Natural killer cell treated with Interleukin-12 subunit alpha and Interleukin-12 subunit beta and Interleukin-15 and Interleukin-18, amount 100 ng/mL, for 72 hours (primary cell): ENCODE measurements around the gene OLFM1. TPM values are rescaled to one million over a fixed set of nuclear protein-coding genes. Genes with fewer than 3 reads are reported as not detected.

ENCODE experiments used
- ATAC-seq, 2 donors: fragments of 150-1000 bp; cut with Tn5 transposase in 1 of 2; sonication (Bioruptor Pico), chemical (Tn5 transposase) in 1 of 2; 2 replicates each; pipeline ENCODE4 v1.10.0; 2021
- DNase-seq: peaks from one replicate; pipeline ENCODE4 v3.0.0; 2022; ENCODE audit warnings: low spot score
- H3K27ac Mint-ChIP-seq, 2 donors: 1 replicate in 1 of 2; 2 replicates in 1 of 2; pipeline ENCODE4 v1.8.0; 2022; ENCODE audit warnings: mixed read lengths in 2 of 2, mild to moderate bottlenecking in 1 of 2, moderate library complexity in 1 of 2
- H3K27me3 Mint-ChIP-seq, 2 donors: 1 replicate in 1 of 2; 2 replicates in 1 of 2; pipeline ENCODE4 v1.8.0; 2022; ENCODE audit warnings: mixed read lengths in 2 of 2
- H3K36me3 Mint-ChIP-seq: one replicate; pipeline ENCODE4 v1.8.0; 2022; ENCODE audit warnings: mixed read lengths
- H3K4me1 Mint-ChIP-seq, 2 donors: 1 replicate in 1 of 2; 2 replicates in 1 of 2; pipeline ENCODE4 v1.8.0; 2022; ENCODE audit warnings: low read depth in 2 of 2, mixed read lengths in 2 of 2, mild to moderate bottlenecking in 1 of 2
- H3K4me3 Mint-ChIP-seq: one replicate; pipeline ENCODE4 v1.8.0; 2022; ENCODE audit warnings: mixed read lengths
- H3K9me3 Mint-ChIP-seq: 2 replicates; pipeline ENCODE4 v1.8.0; 2022; ENCODE audit warnings: mixed read lengths
- total RNA-seq, 2 donors: library from RNA; stranded (reverse); gene quantifications; one replicate each; pipeline ENCODE4 v1.2.3, GENCODE V29; 2022

The OLFM1 gene
- total RNA-seq, 2 donors from 2014 or later = not detected

DNA sequence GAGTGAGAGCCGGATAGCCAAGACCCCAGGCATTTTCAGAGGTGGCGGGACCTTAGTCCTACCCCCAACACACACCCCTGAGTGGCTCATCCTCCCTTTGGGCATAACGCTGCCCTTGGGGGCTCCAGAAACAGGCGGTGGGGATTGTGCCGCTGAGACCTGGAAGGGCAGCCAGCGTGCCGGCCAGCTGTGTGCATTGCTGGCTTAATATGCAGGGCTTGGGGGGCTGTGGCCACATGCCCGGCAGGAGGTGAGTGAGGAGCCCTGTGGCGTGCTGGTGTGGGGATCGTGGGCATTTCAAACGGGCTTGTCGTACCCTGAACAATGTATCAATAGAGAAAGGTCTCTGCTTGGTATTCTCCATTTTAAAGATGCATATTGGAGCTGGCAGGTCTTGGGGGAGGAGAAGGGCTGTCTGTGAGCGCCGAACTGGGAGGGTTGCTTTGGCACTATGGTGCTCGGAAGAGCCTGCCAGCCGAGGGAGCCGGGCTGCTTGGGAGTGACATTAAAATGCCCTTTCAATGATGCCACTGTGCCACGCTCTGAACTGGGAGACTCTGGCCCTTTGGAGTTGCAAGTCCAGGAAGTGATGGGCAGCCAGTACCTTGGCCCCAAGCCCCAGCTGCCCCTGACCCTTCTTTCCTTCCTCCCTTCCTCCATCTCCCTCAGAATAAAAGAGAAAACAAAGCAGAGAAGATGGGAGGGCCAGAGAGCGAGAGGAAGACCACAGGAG is 11.2 kb upstream of the OLFM1 start:
- Mint-ChIP-seq H3K4me1 (no peaks in the 10 kb centered on the region), H3K4me3 (no peak overlapping the region), H3K9me3 (no peaks in the 10 kb centered on the region), H3K27ac (no peak overlapping the region), H3K36me3 (no peaks in the 10 kb centered on the region), H3K27me3 (peaks cover 20 to 25% of the 10 kb centered on the region in 2 donors)
- peak; percentile 59 for DNase-seq
- no peak for ATAC-seq

DNA sequence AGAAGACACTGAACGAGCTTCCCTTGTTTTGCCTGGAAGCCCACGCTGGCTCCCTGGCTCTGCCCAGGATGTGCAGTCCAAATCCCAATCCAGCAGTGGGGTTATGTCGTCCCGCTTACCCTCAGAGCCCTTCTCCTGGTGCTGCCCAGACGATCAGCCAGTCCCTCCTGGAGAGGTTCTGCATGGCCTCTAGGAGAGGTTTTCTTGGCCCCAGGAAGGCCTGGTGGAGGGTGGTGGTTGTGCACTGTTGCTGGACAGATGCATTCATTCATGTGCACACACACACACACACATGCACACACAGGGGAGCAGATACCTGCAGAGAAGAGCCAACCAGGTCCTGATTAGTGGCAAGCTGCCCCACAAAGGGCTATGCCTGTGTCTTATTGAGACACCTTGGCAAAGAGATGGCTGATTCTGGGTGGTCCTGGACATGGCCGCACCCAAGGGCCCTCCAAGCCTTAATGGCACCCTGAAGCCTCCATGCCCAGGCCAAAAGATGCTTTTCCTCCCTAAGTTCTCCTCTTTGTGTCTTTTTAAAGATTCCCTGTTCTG is 10.5 kb upstream of the OLFM1 start:
- Mint-ChIP-seq H3K36me3 (no peaks in the 10 kb centered on the region), H3K9me3 (no peaks in the 10 kb centered on the region), H3K4me3 (no peak overlapping the region), H3K4me1 (no peaks in the 10 kb centered on the region), H3K27ac (no peak overlapping the region), H3K27me3 (peaks cover 20 to 25% of the 10 kb centered on the region in 2 donors)
- DNase-seq = peak; percentile 54
- ATAC-seq = no peak

DNA sequence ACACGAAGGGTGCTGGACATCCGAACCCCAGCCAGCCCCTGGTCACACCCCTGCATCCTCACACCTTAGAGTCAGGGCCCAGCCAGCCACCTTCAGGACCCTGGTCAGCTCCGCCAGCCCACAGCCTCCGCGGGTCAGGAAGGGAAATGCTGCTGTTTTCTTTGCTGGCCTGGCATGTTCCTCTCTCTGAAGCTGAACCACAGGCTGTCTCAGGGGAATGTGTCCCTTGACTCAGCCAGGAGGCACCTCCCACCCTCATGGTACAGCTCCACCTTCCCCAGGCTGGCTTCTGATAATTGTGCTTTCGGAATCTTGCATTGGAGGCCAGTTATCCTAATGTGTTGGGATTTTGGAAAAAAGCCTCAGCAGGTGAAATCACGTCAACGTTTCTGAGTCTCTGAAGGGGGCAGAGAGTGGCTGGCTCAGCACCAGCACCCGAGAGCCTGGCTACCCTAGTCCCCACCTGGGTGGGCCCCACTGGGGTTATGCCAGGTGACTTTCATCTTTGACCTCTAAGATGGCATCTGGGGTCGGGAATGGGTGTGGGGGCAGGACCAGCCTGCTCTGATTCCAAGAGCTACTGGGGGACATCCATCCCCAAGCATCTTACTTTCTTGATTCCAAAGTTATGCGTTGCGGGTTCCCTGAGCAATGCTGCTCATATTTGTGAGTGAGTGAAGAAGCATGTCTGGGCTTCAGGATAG is 9.8 kb upstream of the OLFM1 start:
- H3K36me3 Mint-ChIP-seq = no peaks in the 10 kb centered on the region
- H3K4me3 Mint-ChIP-seq = no peak overlapping the region
- H3K9me3 Mint-ChIP-seq = no peaks in the 10 kb centered on the region
- no peaks in the 10 kb centered on the region for H3K4me1 Mint-ChIP-seq
- no peak overlapping the region for H3K27ac Mint-ChIP-seq
- ATAC-seq (no peak), DNase-seq (peak; percentile 42)
- H3K27me3 Mint-ChIP-seq = peaks cover 20 to 21% of the 10 kb centered on the region in 2 donors

DNA sequence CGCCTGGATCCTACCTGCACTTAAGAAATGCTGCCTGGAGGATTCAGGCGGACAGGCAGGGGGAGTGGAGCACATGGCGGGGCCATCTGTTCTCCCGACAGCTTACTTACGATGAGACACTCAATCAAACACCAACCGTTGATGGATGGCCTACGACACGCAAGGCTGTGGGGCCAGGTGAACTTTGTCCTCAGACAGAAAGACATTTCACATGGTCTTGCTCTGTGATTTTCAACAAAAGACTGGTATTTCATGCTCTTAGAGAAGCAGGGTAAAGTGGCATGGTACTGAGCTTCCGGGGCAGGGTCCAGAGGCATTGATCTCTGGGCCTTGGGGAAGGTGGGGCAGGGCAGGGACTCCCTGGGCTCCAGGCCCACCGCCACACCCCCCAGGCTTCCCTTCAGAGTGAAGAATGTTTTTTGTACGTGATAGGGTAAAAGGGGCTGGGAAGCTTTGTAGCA is 9.1 kb upstream of the OLFM1 start:
- H3K36me3 Mint-ChIP-seq = no peaks in the 10 kb centered on the region
- H3K27ac Mint-ChIP-seq = no peak overlapping the region
- H3K4me1 Mint-ChIP-seq = no peaks in the 10 kb centered on the region
- H3K27me3 Mint-ChIP-seq = peaks cover 20 to 21% of the 10 kb centered on the region in 2 donors
- H3K4me3 Mint-ChIP-seq = no peak overlapping the region
- no peaks in the 10 kb centered on the region for H3K9me3 Mint-ChIP-seq
- DNase-seq = no peak
- ATAC-seq = no peak

DNA sequence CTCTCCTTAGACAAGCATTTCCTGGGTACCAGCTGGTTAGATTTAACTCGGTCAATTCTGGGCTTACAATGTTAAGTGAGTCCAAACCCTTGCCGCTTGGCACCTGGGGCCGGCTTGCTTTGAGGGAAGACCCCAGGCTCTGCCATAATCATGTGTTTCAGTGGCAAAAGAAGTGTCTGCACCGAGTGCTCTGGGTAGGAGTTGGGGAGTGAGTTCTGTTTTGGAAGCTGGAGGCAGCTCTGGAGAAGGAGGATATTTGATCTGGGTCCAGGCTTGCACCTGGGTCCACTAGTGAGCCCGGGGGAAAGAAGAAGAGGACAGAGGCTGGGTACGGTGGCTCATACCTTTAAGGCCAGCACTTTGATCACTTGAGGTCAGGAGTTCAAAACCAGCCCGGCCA is 8.4 kb upstream of the OLFM1 start:
- DNase-seq = peak; percentile 22
- ATAC-seq = no peak
- Mint-ChIP-seq H3K4me1 (no peaks in the 10 kb centered on the region), H3K4me3 (no peak overlapping the region), H3K36me3 (no peaks in the 10 kb centered on the region), H3K27ac (no peak overlapping the region), H3K9me3 (no peaks in the 10 kb centered on the region), H3K27me3 (peaks cover 17 to 18% of the 10 kb centered on the region in 2 donors)

DNA sequence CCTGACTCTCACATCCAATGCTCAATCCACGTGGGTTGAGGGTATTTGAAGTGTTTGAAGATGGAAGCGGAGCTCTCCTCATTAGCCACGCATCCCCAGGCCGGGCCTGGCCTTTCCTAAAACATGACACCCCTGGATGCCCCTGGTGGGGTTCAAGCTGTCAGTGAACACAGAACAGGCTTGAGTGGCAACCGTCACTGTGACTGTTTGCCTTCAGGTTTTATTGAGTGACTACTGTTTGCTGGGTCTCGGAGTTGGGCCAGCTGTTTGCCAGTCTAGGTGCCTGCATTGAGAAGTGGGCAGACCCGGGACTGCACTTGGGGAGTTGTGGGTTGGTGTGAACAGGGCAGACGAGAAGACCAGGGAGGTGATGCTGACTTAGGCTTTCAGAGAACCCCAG is 7.8 kb upstream of the OLFM1 start:
- Mint-ChIP-seq H3K4me1 (no peaks in the 10 kb centered on the region), H3K36me3 (no peaks in the 10 kb centered on the region), H3K27me3 (peaks cover 20 to 23% of the 10 kb centered on the region in 2 donors), H3K27ac (no peak overlapping the region), H3K9me3 (no peaks in the 10 kb centered on the region), H3K4me3 (no peak overlapping the region)
- peak; percentile 45 for DNase-seq
- no peak for ATAC-seq

DNA sequence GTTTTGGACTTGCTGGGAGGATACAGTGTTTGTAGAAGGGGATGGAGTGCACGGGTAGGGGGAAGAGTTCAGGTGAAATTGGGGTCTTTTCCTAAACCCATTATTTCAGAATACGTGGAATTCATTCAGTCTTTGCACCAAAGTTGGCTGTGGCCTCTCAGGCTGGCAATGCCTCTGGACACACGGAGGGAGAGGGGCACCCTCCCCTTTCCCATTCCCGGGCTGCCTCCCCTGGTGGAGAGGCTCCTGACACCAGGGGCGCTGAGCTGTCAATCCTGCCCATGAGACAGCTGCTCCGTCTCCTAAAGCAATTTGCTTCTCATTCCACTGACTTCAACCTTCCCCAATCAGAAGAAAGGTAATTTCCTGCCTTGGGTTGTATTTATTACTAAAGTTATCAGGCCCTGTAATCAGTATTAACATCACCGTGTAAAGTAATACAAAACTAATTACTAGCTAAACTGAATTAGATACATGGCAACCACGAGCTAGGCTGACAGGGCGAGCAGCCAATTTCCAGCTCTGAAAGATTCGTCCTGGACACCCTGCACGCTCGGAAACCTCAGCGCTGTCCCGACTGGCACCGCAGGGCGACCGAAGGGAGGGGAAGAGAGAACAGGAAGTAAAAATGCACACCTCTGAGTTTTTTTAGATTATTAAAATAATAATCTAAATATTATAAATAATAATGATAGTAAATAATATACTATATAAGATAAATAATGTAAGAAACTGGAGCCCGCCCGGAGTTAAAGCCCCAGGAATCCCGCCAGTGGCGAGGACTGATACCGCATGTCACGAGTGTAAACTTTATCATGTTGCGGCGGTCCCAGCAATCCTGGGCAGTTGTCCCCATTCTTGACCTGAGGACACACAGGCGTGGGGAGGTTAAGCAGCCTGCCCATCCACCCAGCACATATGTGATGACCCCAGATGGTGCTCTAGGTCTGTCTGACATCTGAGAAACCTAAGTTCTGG is 6.9 kb upstream of the OLFM1 start:
- Mint-ChIP-seq H3K27ac (no peak overlapping the region), H3K4me3 (no peak overlapping the region), H3K9me3 (no peaks in the 10 kb centered on the region), H3K4me1 (no peaks in the 10 kb centered on the region), H3K27me3 (peaks cover 17 to 26% of the 10 kb centered on the region in 2 donors), H3K36me3 (no peaks in the 10 kb centered on the region)
- ATAC-seq (no peak), DNase-seq (peak; percentile 16)

DNA sequence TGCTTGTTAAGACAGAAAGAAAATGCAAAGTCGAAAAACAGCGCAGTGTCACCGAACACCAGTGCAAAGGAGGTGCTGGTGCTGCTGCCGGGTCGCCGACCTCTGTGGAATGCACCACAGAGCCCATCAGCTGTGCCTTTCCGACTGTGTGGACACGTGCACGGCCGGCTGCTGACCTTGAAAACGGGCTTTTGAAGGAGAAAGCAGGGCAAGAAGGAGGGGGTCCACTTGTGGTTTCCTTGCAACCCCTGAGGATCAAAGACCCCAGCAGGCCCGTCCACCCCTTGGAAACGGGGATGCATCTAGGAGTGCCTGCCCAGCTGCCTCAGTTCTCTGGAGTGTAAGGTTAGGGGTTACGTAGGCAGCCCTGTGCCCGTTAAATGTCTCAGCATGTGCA is 6.2 kb upstream of the OLFM1 start:
- Mint-ChIP-seq H3K4me3 (no peak overlapping the region), H3K27ac (no peak overlapping the region), H3K36me3 (no peaks in the 10 kb centered on the region), H3K27me3 (peaks cover 20 to 31% of the 10 kb centered on the region in 2 donors), H3K9me3 (no peaks in the 10 kb centered on the region), H3K4me1 (peaks cover 3 to 5% of the 10 kb centered on the region in 2 donors)
- no peak for ATAC-seq
- peak; percentile 59 for DNase-seq

DNA sequence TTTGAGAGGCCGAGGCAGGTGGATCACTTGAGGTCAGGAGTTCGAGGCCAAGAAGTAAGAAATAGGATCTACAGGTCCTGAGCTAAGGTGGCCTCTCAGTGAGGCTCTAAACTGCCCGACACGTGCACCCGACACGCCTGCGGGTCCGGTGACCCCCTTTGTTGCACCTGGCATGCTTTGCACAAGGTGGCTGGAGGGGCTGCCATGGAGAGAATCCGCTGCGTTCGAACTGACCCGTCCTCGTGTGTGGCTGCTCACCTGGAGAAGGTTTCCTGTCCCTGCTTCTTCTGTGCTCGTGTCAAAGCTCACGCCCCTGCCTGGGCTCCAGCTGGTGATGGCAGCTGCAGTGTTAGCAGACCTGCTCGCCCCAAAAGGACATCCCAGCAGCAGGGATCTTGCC is 5.7 kb upstream of the OLFM1 start:
- Mint-ChIP-seq H3K9me3 (no peaks in the 10 kb centered on the region), H3K4me3 (no peak overlapping the region), H3K4me1 (peaks cover 3 to 6% of the 10 kb centered on the region in 2 donors), H3K27me3 (peaks cover 17 to 29% of the 10 kb centered on the region in 2 donors), H3K27ac (no peak overlapping the region), H3K36me3 (no peaks in the 10 kb centered on the region)
- DNase-seq (peak; percentile 35), ATAC-seq (no peak)

DNA sequence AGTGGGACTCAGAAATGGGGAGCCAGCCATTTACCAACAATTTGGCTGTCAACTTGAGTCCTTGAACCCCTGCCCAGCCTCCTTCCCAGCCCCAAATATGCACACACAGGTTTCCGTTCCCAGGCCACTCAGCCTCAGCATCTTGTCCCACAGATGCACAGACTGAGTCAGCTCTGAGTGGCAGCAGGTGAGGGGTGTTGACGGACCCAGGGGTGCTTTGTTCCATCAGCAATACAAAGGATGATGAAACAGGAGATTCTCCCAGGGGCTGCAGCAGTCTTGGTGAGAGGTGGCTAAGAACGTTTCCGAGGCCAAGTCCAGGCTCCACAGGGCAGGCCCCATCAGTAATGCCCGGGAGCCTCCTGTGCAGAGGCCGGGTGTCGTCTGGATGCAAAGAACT is 4.9 kb upstream of the OLFM1 start:
- ATAC-seq = no peak
- Mint-ChIP-seq H3K27me3 (peaks cover 15 to 29% of the 10 kb centered on the region in 2 donors), H3K4me1 (peaks cover 3 to 6% of the 10 kb centered on the region in 2 donors), H3K4me3 (no peak overlapping the region), H3K9me3 (no peaks in the 10 kb centered on the region), H3K36me3 (no peaks in the 10 kb centered on the region), H3K27ac (no peak overlapping the region)
- no peak for DNase-seq

DNA sequence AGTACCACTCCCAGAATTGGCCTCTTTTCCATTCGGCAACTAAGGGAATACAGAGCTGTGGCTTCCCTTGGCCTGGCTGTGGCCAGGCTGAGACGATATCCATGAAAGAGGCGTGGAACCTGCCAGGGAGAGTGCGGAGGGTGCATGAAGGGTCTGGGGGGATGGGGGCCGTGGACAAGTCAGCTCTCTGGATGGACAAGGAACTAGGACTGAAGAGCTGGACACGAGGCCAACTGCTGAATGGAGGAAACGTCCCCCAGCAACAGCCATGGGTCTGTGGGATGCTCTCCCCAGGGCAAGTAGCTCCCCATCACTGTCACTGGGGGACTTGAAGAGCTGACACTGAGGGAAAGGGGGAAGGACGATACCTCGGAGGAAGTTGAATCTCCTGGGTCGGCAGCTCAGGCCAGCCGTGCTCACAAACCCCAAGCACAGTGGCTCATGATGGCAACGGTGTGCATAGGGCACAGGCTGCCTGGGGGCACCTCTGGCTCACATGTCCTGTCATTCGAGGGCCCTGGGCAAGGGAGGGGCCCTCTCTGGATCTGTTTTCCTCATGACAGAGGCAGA is 4.1 kb upstream of the OLFM1 start:
- peaks cover 14 to 29% of the 10 kb centered on the region in 2 donors for H3K27me3 Mint-ChIP-seq
- peaks cover 3 to 6% of the 10 kb centered on the region in 2 donors for H3K4me1 Mint-ChIP-seq
- no peak for DNase-seq
- H3K36me3 Mint-ChIP-seq = no peaks in the 10 kb centered on the region
- H3K27ac Mint-ChIP-seq = no peak overlapping the region
- no peak for ATAC-seq
- H3K9me3 Mint-ChIP-seq = no peaks in the 10 kb centered on the region
- no peak overlapping the region for H3K4me3 Mint-ChIP-seq

DNA sequence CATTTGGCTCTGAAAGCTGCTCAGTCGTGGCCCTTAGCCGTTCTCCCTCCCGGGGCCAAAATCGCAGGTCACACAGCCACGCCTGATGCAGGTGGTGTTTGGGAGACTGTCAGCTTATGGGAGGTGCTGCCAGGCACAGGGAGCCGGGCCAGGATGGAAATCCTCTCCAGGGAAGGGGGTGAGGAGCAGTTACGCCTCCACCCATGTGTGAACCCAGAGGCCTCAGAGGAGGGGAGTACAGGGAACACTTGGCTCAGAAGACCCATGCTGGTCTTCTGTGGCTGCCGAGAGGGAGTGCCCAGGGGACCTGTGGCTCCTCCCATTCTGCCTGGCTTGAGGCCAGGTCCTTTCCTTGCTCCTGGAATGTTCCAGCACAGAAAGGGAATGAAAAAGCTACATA is 3.6 kb upstream of the OLFM1 start:
- Mint-ChIP-seq H3K27ac (no peak overlapping the region), H3K4me1 (peaks cover 3 to 6% of the 10 kb centered on the region in 2 donors), H3K9me3 (no peaks in the 10 kb centered on the region), H3K36me3 (no peaks in the 10 kb centered on the region), H3K27me3 (peaks cover 14 to 27% of the 10 kb centered on the region in 2 donors), H3K4me3 (no peak overlapping the region)
- ATAC-seq (no peak), DNase-seq (no peak)

DNA sequence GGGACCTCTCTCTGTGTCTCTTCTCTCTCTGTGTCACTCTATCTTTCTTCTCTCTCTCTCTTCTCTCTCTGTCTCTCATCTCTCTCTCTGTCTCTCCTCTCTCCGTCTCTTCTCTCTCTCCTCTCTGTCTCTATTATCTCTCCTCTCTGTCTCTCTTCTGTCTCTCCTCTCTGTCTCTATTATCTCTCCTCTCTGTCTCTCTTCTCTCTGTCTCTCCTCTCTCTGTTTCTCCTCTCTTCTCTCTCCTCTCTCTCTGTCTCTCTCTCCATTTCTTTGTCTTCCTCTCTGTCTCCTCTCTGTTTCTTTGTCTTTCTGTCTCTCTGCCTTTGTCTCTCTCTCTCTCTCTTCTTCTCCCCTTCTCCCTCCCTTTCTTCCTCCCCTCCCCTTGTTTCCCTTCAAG is 3.2 kb upstream of the OLFM1 start:
- no peak overlapping the region for H3K4me3 Mint-ChIP-seq
- H3K36me3 Mint-ChIP-seq = no peaks in the 10 kb centered on the region
- DNase-seq (no peak), ATAC-seq (no peak)
- H3K4me1 Mint-ChIP-seq = peaks cover 3 to 6% of the 10 kb centered on the region in 2 donors
- H3K9me3 Mint-ChIP-seq = no peaks in the 10 kb centered on the region
- H3K27me3 Mint-ChIP-seq = peaks cover 11 to 23% of the 10 kb centered on the region in 2 donors
- H3K27ac Mint-ChIP-seq = no peak overlapping the region
